GM12801 (cell line): ENCODE data around the gene SMAD7.

Source experiments
- CTCF ChIP-seq: IDR thresholded peaks from one replicate; pipeline ENCODE4 v1.5.1; 2011; ENCODE audit warnings: control low read depth; ENCODE audit not compliant: insufficient read length; ENCODE audit errors: extremely low read depth

Gene SMAD7

GRCh38 chr18:48885924-48886400 is 64.8 kb downstream of the SMAD7 start:
- TF ChIP-seq CTCF = no peak

GRCh38 chr18:48885266-48885923 is 65.4 kb downstream of the SMAD7 start:
- no peak for TF ChIP-seq CTCF

- no peak for TF ChIP-seq CTCF
Observed at GRCh38 chr18:48884771-48885170, 66.0 kb downstream of the SMAD7 start.

- no peak for TF ChIP-seq CTCF
Observed at GRCh38 chr18:48884306-48884705, 66.5 kb downstream of the SMAD7 start.

GRCh38 chr18:48882379-48882778 is 68.4 kb downstream of the SMAD7 start:
- no peak for TF ChIP-seq CTCF

- no peak for TF ChIP-seq CTCF
Observed at GRCh38 chr18:48880931-48881330, 69.8 kb downstream of the SMAD7 start.

GRCh38 chr18:48879008-48879431 is 71.7 kb downstream of the SMAD7 start:
- TF ChIP-seq CTCF = no peak
